ENCODE data around the gene LRRC8A. TPM values are rescaled to one million over a fixed set of nuclear protein-coding genes. Genes with fewer than 3 reads are reported as not detected.
"Not testable (repeated sequence)": the region's sequence is repeated elsewhere in the genome, so short reads cannot be mapped to it uniquely, and the experiment has no call there.

LRRC8A gene
- total RNA-seq, 1 donor from 2014 or later, result 155 TPM

GRCh38 chr9:128851779-128852600 is 29.9 kb upstream of the LRRC8A start:
- H3K27me3 ChIP-seq (ENCODE audit: control insufficient read depth, insufficient read depth, low read length); H3K4me3 ChIP-seq (ENCODE audit: low read depth, low read length); H3K36me3 ChIP-seq (ENCODE audit: control insufficient read depth, insufficient read depth, low read length); DNase-seq (ENCODE audit: low read depth): not testable (repeated sequence)
- TF ChIP-seq, protein P1, sequence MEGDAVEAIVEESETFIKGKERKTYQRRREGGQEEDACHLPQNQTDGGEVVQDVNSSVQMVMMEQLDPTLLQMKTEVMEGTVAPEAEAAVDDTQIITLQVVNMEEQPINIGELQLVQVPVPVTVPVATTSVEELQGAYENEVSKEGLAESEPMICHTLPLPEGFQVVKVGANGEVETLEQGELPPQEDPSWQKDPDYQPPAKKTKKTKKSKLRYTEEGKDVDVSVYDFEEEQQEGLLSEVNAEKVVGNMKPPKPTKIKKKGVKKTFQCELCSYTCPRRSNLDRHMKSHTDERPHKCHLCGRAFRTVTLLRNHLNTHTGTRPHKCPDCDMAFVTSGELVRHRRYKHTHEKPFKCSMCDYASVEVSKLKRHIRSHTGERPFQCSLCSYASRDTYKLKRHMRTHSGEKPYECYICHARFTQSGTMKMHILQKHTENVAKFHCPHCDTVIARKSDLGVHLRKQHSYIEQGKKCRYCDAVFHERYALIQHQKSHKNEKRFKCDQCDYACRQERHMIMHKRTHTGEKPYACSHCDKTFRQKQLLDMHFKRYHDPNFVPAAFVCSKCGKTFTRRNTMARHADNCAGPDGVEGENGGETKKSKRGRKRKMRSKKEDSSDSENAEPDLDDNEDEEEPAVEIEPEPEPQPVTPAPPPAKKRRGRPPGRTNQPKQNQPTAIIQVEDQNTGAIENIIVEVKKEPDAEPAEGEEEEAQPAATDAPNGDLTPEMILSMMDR (IDR thresholded peaks at IDR 0.05; ENCODE audit: insufficient read depth, low read length, poor library complexity, severe bottlenecking), result peak; percentile 17

GRCh38 chr9:128852646-128853045 is 29.3 kb upstream of the LRRC8A start:
- H3K4me3 ChIP-seq (ENCODE audit: low read depth, low read length); DNase-seq (ENCODE audit: low read depth); H3K27me3 ChIP-seq (ENCODE audit: control insufficient read depth, insufficient read depth, low read length); H3K36me3 ChIP-seq (ENCODE audit: control insufficient read depth, insufficient read depth, low read length): not testable (repeated sequence)

- H3K36me3 ChIP-seq (ENCODE audit: control insufficient read depth, insufficient read depth, low read length); DNase-seq (ENCODE audit: low read depth); H3K4me3 ChIP-seq (ENCODE audit: low read depth, low read length); H3K27me3 ChIP-seq (ENCODE audit: control insufficient read depth, insufficient read depth, low read length): not testable (repeated sequence)
Measured at GRCh38 chr9:128854454-128854853, 27.5 kb upstream of the LRRC8A start.

GRCh38 chr9:128858476-128858875 is 23.5 kb upstream of the LRRC8A start:
- not testable (repeated sequence) for H3K4me3 ChIP-seq (ENCODE audit: low read depth, low read length); H3K27me3 ChIP-seq (ENCODE audit: control insufficient read depth, insufficient read depth, low read length); H3K36me3 ChIP-seq (ENCODE audit: control insufficient read depth, insufficient read depth, low read length); DNase-seq (ENCODE audit: low read depth)

GRCh38 chr9:128860937-128861336 is 21.0 kb upstream of the LRRC8A start:
- DNase-seq (ENCODE audit: low read depth), result no peak
- H3K4me3 ChIP-seq (ENCODE audit: low read depth, low read length), result no peak overlapping the region
- no peaks in the 10 kb centered on the region for H3K36me3 ChIP-seq (ENCODE audit: control insufficient read depth, insufficient read depth, low read length)
- TF ChIP-seq, protein P1 (IDR thresholded peaks at IDR 0.05; ENCODE audit: insufficient read depth, low read length, poor library complexity, severe bottlenecking), result no peak
- H3K27me3 ChIP-seq (ENCODE audit: control insufficient read depth, insufficient read depth, low read length), result no peaks in the 10 kb centered on the region

GRCh38 chr9:128861501-128861900 is 20.4 kb upstream of the LRRC8A start:
- TF ChIP-seq, protein P1 (IDR thresholded peaks at IDR 0.05; ENCODE audit: insufficient read depth, low read length, poor library complexity, severe bottlenecking), result no peak
- DNase-seq (ENCODE audit: low read depth), result no peak
- Histone ChIP-seq H3K36me3 (ENCODE audit: control insufficient read depth, insufficient read depth, low read length) (no peaks in the 10 kb centered on the region), H3K27me3 (ENCODE audit: control insufficient read depth, insufficient read depth, low read length) (no peaks in the 10 kb centered on the region), H3K4me3 (ENCODE audit: low read depth, low read length) (no peak overlapping the region)

DNA sequence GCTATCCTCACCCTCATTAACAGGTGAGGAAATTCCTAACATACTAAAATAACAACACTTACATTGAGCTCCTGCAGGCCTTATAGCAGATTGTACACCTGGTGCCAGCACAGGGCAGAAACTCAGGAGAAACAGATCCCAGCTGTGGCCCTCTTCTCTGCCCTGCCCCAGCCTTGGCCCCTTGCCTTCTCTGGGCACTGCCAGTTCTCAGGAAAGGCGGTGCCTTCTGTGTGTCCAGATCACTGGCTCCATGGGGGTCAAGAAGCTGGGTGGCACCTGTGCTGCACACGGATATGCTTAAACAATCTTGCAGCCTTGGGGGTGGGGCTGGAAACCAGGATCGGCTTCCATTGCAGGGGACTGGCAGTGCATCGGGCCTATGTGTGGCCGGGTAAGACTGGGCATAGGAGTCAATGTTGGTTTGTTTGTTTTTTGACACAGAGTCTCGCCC is 19.5 kb upstream of the LRRC8A start:
- DNase-seq (ENCODE audit: low read depth), result no peak
- no peaks in the 10 kb centered on the region for H3K27me3 ChIP-seq (ENCODE audit: control insufficient read depth, insufficient read depth, low read length)
- no peaks in the 10 kb centered on the region for H3K36me3 ChIP-seq (ENCODE audit: control insufficient read depth, insufficient read depth, low read length)
- no peak overlapping the region for H3K4me3 ChIP-seq (ENCODE audit: low read depth, low read length)
- TF ChIP-seq, protein P1 (IDR thresholded peaks at IDR 0.05; ENCODE audit: insufficient read depth, low read length, poor library complexity, severe bottlenecking), result no peak

Data from kidney epithelial cell (primary cell).